GM19452 (cell line): ENCODE data around the gene CRHR2.
"Not testable (repeated sequence)": the region's sequence is repeated elsewhere in the genome, so short reads cannot be mapped to it uniquely, and the experiment has no call there.

Source experiments
- ATAC-seq: cut with Tn5 transposase; IDR thresholded peaks from one replicate; pipeline ENCODE4 v1.9.1; 2021; ENCODE audit not compliant: unreplicated experiment

CRHR2 gene

DNA sequence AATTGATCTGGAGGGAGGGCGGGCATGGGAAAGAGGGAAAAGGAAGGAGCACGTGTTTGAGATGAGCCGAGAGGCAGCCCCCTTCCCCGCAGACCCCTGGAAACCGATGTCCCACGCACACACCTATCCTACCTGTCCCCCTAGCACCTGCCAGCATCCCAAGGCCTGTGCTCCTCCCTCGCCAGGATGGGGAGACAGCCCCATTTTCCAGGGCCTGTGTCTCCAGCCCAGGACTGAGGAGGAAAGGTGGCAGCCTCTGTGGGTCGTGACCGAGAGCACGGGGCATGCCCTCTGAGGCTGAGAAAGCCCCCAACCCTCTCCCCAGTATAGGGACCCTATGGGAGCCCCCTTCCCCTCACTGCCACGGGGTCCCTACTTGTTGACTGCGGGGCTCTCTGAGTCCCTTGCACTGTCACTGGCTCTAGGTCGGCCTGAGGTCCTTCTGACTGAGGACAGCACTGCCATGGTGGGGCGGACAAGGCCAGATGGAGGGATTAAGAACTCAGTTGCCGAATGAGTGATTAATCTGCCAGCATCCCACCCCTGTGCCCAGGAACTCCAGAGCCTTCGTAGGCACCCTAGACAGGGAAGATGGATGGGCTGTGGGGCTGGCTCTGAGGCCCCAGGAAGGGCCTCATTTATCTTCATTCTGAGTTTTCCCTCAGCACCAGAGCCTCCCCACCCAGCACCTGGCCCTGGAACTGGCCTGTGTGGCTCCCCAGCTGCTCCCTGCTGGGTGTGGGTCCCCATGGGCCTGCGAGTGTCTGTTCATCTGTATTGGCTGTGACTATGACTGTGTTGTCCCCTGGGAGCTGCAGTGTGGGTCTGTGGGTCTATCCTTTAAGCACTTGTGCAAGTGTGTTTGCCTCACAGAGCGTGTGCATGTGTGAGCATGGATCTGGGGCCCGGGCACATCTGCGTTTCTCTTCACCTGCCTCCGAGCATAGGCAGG is 26.0 kb downstream of the CRHR2 start:
- no peak for ATAC-seq

DNA sequence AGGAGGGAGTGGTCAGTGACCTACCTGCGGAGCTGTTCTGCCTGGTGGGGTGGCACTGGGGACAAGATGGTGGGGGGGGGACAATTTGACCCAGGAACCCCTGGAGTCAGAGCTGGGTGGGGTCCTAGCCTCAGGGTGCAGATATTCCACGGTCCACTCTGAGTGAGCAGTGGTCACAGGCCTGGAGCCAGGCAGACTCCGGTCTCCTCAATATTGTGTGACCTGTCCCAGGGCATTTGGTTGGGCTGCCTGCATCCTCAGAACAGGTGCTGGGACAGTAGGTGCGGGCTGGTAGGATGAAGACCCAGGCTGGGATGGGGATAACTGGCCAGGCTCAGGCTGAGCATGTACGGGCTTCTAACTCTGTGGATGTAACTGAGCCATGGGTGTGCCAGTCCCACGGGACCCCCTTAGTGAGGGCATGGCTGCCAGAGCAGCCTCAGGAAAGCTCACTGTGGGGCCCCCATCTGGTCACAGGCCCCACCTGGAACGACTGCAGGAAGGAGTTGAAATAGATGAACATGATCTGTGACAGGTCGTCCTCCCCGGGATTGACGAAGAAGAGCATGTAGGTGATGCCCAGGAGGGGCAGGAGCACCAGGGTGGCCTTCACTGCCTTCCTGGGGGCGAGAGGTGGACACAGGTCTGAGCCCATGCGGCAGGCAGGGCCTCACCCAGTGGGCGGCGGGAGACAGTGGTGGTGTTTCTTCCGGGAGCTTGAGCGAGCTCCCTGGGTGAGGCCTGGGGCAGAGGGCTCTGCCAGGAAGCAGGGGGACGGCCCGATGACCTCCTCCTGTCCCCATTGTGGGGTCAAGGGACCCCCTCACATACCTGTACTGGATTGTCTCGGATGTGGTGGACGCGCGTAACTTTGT is 26.9 kb downstream of the CRHR2 start:
- ATAC-seq, result no peak

DNA sequence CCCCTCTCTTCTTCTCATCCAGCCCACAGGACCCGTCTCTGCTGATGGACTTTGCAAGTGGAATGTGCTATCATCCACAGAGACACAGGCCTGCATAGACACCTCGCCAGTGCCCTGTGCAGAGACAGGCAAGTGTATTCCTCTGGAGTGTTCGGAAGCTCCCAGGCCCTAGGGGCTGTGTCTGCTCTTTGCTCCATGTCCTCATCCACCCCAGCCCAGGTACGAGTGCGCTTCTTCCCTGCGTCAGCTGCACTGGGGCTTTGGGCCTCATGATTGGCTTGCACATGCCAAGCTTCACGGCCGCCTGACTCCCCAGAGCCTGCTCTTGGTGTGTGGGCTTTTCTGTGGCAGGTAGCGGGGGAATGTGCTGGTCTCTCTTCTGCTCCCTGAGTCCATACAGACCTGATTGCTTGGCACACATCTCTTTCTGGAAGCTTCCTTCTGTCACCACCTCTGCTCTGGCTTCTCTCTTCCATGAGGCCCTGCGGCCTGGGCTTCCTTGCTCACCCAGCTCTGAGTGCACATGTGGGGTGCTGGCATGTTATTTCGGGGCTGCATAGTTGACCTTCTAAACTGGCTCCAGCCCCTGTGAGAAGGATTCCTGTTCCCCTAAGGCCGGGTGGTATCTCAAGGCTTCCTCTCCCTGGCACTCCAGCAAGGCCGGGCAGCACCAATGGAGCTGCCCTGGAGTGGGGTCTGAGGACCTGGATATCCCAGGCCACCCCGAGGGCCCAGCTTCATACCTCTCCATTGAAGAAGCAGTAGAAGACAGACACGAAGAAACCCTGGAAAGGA is 27.8 kb downstream of the CRHR2 start:
- no peak for ATAC-seq

DNA sequence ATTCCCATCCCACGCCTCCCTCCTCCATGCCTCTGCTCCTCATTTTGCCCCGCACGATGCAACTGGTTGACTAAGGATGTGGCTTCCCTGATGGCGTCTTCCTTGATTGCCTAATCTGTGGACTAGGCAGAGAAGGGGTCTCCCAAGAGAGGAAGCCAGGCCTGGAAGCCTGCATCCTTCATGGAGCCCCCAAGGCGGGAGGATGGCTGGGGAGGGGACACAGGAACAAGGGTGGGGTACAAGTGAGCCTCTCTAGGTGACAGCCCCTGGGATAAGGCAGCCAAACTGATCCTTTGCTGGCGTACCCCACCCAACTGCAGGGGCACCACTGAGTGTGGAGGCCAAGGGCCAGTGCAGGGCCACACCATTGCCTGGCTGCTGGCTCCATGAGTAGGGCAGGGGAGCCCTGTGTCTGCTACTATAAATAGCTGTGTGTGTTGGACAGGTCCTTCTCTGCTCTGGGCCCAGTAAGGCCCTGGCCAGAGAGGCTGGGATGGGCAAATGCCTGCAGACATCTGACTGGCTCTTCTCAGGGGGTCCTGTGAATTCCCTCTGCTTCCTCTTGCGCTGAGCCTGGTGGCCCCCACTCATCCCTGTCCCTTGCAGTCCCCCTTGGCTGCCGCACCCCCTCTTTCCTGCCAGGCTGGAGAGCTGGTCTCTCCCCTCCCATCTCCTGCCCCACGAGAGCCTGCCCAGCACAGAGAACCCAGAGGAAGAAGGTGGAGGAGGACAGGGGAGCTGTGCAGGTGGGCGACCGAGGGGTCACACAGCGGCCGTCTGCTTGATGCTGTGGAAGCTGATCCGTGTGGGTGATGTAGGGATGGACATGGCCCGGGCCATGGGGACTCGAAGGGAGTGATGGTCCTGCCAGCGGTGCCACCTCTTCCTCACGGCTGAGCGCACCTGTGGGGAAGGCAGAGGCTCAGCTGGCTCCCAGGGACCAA is 29.3 kb downstream of the CRHR2 start:
- ATAC-seq, result no peak

DNA sequence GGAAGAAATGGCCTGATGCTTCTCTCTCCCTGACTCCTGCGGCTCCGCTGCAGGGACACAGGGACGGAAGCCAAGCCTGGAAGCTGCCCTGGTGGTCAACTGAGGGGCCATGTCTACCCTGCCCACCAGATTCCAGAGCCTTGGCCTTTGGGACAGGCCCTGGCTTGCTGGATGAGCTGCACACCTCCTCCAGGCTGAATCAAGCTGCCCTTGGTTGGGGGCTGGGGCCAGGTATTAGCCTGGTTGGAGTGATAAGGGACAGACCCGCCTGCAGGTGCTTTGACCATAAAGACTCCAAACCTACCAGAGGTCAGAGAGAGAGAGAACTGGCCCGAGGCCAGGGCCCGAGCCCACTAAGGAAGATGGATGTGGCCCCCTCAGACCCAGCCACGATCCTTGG is 30.1 kb downstream of the CRHR2 start:
- no peak for ATAC-seq

DNA sequence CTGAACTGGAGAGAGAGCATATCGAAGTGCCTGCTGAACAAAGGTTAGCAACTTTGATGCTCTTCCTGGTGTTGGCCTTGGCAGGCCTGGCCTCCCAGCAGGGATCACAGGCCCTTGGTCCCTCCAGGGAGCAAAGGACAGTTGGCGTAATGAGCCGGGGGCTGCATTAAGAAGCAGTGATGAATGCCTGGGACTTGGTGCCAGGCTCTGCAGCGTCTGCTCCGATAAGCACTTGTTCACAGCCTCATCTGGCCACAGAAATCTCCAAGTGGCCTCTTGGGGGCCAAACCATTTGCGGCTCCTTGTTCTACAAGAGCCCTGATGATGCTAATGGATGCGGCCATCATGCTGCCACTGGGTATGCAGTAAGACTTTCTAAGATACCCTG is 31.8 kb downstream of the CRHR2 start:
- ATAC-seq, result no peak

DNA sequence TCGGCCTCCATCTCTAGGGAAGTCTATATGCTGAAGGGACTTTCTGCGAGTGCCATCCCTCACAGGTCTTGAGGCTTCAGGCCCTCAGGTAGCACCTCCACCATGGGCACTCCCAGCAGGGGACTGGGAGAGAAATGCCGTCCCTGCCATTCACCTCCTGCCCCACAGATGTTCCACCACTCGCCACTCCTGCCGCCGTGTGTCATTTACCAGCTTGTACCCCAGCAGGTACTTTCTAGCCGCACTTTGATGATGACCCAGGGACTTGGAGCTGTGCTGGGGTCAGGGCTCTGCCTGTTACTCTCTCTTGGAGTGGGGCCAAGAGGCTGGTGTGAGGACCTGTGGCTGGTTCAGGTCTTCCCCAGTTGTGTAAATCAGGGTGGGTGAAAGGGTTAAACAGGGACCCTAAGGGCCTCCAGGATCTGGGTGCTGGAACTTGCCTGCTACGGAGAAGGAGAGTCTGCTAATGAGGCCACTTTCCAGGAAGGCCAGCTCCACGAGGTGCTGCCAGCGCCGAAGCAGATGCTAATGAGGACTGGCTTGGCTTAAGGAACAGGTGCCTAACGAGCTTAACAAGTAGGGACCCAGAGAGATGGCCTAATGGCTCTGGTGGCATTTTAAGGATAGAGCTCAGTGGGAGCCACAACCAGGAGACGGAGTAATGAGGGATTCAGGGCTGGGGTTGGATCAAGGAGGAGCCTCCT is 32.4 kb downstream of the CRHR2 start:
- ATAC-seq, result no peak

DNA sequence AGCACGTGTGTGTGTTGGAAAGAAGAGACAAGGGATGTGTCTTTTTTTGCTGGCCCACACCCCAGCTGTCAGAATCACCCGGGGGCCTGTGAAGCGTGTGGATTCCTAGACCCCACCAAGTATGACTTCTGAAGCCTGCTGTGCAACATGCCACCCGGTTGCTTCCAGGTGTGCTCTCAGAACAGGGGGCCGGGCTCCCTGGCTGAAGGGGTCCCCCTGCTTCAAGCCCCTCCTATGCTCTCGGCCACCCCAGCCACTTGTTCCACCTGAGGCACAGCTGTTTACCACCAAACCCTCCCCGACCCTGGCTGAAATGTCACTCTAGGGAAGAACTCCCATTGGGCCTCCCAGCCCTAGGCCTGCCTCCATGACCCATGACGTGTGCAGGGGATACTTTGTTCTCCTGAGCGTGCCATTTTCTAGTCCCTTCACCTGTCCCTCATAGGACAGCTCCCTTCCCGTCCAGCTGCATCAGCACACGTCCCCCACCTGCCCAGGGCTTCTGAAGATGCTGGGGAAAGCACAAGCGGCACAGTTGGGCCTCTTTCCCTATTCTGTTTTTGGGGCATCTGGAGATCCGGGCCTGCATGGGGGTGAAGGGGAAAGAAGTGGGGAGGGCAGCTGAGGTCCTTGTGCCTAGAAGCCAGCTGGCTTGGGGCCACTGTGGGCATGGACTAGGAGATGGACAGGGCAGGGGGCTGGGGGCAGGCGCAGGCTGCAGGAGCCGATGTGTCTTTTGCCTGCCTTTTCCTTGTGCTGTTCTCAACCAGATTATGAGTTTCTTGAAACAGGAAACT is 33.3 kb downstream of the CRHR2 start:
- ATAC-seq, result no peak

DNA sequence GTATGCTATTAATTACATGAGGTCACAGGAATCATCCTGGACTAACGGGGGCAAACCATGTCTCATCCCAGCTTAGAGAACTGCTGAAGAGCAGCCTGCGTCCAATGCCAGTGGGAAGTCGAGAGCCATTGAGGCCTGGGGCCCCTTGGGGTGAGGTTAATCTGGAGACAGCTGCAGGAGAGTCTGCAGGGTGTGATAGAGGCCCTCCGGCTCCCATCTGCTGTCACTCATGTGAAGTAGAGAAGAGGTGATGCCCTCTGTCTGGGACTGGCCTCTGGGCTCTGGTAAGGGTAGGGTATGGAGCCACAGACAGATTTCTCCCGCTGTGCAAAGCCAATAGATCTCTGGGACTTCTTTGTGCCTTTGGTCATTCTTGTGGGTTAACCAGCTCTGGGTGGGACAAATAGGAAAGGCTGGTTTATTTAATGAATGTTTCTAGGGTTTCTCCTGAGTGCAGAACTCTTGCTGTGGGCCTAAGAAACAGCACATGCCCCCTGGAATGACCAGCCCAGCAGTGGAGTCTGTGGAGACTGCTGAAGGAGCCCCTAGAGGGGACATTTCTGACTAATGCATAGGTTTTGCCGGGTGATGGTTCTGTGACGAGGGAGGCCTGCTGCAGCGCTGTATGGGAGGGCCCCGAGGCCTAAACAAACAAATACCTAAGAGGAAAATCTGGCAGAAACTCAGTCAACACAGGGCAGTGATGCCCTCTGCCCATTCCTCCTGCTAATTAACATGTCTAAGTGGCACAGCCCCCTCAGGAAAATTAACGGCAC is 34.5 kb downstream of the CRHR2 start:
- ATAC-seq, result no peak

DNA sequence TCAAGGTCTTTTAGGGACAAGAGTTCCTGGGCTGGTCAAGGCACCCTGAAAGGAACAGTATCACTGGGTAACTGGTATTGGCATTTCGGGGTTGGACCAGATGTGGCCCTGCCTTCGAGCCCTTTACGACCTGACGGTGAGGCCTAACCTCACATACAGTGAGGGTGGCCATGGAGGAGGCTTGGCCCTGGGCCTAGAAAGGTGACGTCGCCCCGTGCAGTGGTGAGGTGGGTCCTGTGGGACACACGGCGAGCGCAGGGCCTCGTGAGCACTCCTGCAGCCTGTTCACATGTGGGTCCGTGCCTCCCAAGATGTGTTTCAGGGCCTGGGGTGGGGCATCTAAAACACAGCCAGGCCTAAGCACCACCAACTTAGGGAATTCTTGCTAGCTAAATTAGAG is 36.1 kb downstream of the CRHR2 start:
- ATAC-seq, result no peak

DNA sequence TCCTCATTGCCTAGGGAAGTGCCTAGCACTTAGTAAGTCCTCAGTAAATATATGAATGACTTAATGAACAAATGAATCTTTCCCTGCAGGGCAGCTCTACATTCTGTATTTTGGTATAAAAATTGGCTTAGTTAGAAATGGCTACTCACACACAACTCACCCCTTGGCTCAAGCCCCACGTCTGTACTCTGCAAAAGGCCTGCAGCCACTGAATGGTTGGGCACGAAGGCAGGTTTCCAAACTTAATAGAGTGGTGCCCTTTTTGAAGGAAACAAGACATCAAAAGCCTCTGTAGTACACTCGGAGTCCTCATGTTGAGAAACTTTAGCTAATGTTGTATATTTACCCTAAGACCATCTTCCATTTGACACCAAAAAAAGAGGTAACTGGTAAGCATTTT is 36.6 kb downstream of the CRHR2 start:
- ATAC-seq, result no peak

DNA sequence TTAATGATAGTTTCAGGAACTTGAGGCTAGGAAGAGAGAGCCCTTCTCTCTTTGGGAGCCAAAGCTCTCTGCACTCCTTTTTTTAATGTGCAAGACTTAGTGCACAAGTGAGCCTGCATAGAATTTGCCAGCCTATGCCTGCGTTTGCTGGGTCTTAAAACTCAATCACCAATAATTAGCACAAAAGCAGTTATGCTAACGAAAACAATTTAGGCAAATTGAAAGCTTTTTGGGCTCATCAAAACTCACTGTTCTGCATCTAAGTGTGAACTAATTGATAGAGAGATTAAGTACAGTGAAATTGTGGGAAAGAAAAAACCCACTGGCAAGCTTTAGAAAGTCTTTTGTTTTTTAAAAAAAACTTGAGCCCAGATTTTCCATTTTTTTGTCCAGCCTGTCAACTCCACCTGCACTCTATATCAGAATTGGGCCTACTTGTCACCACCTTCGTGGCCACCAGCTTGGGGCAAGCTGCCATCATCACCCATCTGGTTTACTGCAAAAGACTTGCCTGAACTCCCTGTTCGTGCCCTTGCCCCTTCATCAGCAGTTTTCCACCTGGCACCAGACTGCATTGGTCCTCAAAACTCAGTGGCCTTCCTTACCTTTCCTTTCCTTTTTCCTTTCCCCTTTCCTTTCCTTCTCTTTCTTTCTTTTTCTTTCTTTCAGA is 37.8 kb downstream of the CRHR2 start:
- no peak for ATAC-seq

DNA sequence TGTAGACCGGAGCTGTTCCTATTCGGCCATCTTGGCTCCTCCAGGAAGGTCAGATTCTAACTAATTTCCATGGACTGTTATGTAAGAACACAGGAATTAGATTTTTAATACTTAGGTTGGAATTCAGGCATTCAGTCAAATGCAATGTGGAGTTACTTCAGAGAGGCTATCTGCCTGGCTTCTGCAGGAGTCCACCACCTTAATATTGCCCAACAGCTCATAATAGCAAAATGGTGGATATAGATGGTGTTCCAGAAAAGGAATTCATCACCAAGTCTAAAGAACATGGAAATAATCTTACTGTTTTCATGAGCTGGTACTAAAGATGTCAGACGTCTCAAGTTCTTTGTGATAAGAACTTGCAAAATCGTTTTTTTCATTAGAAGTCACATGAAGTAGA is 39.5 kb downstream of the CRHR2 start:
- ATAC-seq, result no peak

DNA sequence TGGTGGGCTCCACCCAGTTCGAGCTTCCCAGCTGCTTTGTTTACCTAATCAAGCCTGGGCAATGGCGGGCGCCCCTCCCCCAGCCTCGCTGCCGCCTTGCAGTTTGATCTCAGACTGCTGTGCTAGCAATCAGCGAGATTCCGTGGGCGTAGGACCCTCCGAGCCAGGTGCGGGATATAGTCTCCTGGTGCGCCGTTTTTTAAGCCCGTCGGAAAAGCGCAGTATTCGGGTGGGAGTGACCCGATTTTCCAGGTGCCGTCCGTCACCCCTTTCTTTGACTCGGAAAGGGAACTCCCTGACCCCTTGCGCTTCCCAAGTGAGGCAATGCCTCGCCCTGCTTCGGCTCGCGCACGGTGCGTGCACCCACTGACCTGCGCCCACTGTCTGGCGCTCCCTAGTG is 39.9 kb downstream of the CRHR2 start:
- not testable (repeated sequence) for ATAC-seq

DNA sequence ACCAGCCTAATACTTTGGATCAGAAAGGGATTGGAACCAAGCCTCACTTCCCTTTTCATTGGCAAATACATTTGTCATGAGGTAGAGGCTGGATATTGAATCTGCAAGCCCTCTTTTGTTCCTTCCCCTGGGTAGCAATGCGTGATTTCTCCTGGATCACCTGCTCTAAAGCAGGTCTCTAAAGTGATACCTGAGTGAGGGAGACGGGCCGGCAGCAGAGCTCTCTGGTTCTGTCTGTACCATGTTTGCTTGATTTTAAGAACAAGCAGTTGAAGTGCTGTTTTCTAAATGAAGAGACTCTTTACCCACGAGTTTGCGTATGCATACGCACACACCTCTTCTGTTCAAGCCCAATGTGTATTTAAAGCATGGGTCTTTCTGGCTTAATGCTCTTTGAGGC is 46.5 kb downstream of the CRHR2 start:
- no peak for ATAC-seq

DNA sequence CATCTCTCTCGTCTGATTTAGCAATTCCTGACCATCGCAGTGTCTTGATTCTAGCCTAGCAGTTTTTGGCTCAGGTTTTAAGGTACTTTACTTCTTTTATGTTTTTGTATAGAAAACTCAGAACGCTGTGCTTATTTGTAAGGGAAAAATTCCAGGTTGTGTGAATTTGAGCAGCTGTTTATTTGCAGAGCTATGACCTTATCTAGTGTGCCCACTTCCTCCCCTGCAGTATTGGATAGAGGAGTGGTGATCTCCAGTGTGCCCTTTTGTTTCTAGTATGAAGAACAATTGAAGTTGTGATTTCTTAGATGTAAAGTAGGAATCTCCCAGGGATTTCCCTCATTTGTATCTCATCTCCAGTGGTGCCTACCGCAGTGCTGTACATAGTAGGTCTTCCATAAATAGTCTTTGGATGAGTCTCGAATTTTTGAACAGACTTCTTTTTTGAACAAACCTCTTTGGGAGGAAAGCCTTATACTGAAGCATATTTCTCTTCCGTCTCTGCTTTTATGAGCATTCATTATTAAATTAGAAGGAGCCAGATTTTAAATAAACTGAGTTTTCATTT is 47.5 kb downstream of the CRHR2 start:
- ATAC-seq, result no peak

DNA sequence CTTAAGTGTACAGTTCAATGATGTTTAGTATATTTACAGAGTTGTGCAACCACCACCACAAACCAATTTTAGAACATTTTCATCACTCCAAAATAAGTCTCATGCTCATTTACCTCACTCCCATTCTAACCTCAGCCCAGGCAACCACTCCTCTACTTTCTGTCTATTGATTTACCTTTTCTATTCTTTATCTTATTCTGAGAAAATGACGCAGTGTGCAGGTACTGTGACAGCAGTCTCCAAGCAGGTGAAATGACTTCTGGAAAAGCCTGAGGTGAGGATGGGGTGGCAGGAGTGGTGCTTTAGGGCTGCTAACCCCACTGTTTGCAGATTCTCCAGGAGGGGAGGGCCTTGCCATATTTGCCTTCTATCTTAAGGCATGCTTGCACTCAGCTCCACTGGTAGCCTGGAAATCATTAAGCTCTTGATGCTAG is 48.0 kb downstream of the CRHR2 start:
- ATAC-seq, result no peak
